ENCODE measurements around the gene TBX4.
"Not testable (repeated sequence)": the region's sequence is repeated elsewhere in the genome, so short reads cannot be mapped to it uniquely, and the experiment has no call there.

Gene TBX4

DNA sequence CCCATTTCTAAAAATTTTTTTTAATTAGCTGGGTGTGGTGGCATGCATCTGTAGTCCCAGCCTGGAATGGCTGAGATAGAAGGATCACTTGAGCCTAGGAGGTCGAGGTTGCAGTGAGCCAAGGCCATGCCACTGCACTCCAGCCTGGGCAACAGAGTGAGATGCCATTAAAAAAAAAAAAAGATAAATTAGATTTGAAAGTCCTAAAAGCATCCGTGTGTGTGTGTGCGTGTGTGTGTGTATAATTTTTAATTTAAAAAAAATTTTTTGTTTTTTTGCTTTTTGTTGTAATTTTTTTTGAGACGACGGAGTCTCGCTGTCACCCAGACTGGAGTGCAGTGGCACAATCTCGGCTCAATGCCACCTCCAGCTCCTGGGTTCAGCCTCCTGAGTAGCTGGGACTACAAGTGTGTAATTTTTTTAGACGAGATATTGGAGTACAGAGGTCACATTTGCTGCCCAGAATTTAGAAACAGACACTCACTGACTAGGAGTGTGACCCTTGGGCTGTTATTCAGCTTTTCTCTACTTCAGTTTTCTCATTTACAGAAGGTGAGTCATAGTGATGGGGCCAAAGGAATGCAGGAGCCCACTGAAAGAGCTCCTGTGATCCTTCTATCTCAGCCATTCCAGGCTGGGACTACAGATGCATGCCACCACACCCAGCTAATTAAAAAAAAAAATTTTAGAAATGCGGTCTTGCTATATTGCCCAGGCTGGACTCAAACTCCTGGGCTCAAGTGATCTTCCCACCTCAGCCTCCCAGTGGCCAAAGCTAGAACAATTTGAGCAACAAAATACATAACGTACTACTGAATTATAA is 25.5 kb upstream of the TBX4 start:
- Histone ChIP-seq H3K9ac (ENCODE audit: low read length) (no peak overlapping the region), H3K27ac (ENCODE audit: low read depth, low read length) (no peak overlapping the region), H3K27me3 (ENCODE audit: low read length) (no peaks in the 10 kb centered on the region), H3F3A (ENCODE audit: insufficient read depth) (no peaks in the 10 kb centered on the region), H3K9me3 (ENCODE audit: insufficient read depth, low read length) (no peaks in the 10 kb centered on the region), H3K4me3 (ENCODE audit: insufficient read depth, low read length, poor library complexity, severe bottlenecking) (no peak overlapping the region), H2AFZ (ENCODE audit: low read depth, low read length, severe bottlenecking) (no peak overlapping the region), H3K36me3 (ENCODE audit: low read length) (no peaks in the 10 kb centered on the region), H3K79me2 (ENCODE audit: insufficient read depth, low read length) (no peaks in the 10 kb centered on the region), H3K4me2 (ENCODE audit: low read depth, low read length, poor library complexity, severe bottlenecking) (no peak overlapping the region), H3K9me2 (replicated peaks; ENCODE audit: insufficient read depth, low read length) (no peaks in the 10 kb centered on the region), H4K20me1 (ENCODE audit: low read depth, low read length) (no peaks in the 10 kb centered on the region)
- no peak for TF ChIP-seq EZH2phosphoT487 (conservative IDR thresholded peaks at IDR 0.05; ENCODE audit: low read length)
- TF ChIP-seq, protein P1, sequence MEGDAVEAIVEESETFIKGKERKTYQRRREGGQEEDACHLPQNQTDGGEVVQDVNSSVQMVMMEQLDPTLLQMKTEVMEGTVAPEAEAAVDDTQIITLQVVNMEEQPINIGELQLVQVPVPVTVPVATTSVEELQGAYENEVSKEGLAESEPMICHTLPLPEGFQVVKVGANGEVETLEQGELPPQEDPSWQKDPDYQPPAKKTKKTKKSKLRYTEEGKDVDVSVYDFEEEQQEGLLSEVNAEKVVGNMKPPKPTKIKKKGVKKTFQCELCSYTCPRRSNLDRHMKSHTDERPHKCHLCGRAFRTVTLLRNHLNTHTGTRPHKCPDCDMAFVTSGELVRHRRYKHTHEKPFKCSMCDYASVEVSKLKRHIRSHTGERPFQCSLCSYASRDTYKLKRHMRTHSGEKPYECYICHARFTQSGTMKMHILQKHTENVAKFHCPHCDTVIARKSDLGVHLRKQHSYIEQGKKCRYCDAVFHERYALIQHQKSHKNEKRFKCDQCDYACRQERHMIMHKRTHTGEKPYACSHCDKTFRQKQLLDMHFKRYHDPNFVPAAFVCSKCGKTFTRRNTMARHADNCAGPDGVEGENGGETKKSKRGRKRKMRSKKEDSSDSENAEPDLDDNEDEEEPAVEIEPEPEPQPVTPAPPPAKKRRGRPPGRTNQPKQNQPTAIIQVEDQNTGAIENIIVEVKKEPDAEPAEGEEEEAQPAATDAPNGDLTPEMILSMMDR (IDR thresholded peaks at IDR 0.05; ENCODE audit: insufficient read depth, low read length, poor library complexity, severe bottlenecking), result no peak

DNA sequence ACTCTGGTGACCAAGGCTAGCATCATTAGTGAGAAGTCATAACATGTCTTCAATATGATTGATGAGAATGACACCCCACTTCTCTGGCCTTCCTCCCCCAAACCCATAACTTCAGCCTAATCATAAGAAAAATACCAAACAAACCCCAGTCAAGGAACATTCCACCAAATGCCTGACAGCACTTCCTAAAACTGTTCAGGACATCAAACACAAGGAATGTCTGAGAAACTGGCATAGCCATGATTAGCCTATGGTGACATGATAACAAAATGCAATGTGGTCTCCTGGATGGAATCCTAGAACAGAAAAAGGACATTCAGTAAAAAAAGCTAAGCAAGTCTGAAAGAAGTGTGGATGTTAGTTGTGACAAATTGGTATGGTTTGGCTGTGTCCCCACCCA is 24.7 kb upstream of the TBX4 start:
- TF ChIP-seq EZH2phosphoT487 (conservative IDR thresholded peaks at IDR 0.05; ENCODE audit: low read length), result no peak
- TF ChIP-seq, protein P1 (IDR thresholded peaks at IDR 0.05; ENCODE audit: insufficient read depth, low read length, poor library complexity, severe bottlenecking), result no peak
- Histone ChIP-seq H3K27ac (ENCODE audit: low read depth, low read length) (no peak overlapping the region), H3K9ac (ENCODE audit: low read length) (no peak overlapping the region), H3F3A (ENCODE audit: insufficient read depth) (no peaks in the 10 kb centered on the region), H3K79me2 (ENCODE audit: insufficient read depth, low read length) (no peaks in the 10 kb centered on the region), H3K4me2 (ENCODE audit: low read depth, low read length, poor library complexity, severe bottlenecking) (no peak overlapping the region), H3K9me3 (ENCODE audit: insufficient read depth, low read length) (no peaks in the 10 kb centered on the region), H3K27me3 (ENCODE audit: low read length) (no peaks in the 10 kb centered on the region), H3K4me3 (ENCODE audit: insufficient read depth, low read length, poor library complexity, severe bottlenecking) (no peak overlapping the region), H2AFZ (ENCODE audit: low read depth, low read length, severe bottlenecking) (no peak overlapping the region), H3K36me3 (ENCODE audit: low read length) (no peaks in the 10 kb centered on the region), H4K20me1 (ENCODE audit: low read depth, low read length) (no peaks in the 10 kb centered on the region), H3K9me2 (replicated peaks; ENCODE audit: insufficient read depth, low read length) (no peaks in the 10 kb centered on the region)

DNA sequence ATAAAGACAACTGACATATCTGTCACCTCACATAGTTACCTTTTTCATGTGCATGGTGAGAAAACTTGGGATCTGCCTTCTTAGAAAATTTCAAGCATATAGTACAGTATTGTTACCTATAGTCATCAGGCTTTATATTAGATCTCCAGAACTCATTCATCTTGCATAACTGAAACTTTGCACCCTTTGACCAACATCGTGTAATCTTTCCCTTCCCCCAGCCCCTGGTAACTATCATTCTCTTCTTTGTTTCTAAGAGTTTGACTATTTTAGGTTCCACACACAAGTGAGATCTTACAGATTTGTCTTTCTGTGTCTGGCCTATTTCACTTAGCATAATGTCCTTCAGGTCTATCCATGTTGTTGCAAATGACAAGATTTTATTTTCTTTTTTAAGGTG is 22.9 kb upstream of the TBX4 start:
- Histone ChIP-seq H3K36me3 (ENCODE audit: low read length) (no peaks in the 10 kb centered on the region), H3K79me2 (ENCODE audit: insufficient read depth, low read length) (no peaks in the 10 kb centered on the region), H3K4me3 (ENCODE audit: insufficient read depth, low read length, poor library complexity, severe bottlenecking) (no peak overlapping the region), H3K9ac (ENCODE audit: low read length) (no peak overlapping the region), H3K9me2 (replicated peaks; ENCODE audit: insufficient read depth, low read length) (no peaks in the 10 kb centered on the region), H3K27me3 (ENCODE audit: low read length) (no peaks in the 10 kb centered on the region), H4K20me1 (ENCODE audit: low read depth, low read length) (no peaks in the 10 kb centered on the region), H3K27ac (ENCODE audit: low read depth, low read length) (no peak overlapping the region), H3K4me2 (ENCODE audit: low read depth, low read length, poor library complexity, severe bottlenecking) (no peak overlapping the region), H3F3A (ENCODE audit: insufficient read depth) (no peaks in the 10 kb centered on the region), H3K9me3 (ENCODE audit: insufficient read depth, low read length) (no peaks in the 10 kb centered on the region), H2AFZ (ENCODE audit: low read depth, low read length, severe bottlenecking) (no peak overlapping the region)
- TF ChIP-seq, protein P1 (IDR thresholded peaks at IDR 0.05; ENCODE audit: insufficient read depth, low read length, poor library complexity, severe bottlenecking), result no peak
- no peak for TF ChIP-seq EZH2phosphoT487 (conservative IDR thresholded peaks at IDR 0.05; ENCODE audit: low read length)

DNA sequence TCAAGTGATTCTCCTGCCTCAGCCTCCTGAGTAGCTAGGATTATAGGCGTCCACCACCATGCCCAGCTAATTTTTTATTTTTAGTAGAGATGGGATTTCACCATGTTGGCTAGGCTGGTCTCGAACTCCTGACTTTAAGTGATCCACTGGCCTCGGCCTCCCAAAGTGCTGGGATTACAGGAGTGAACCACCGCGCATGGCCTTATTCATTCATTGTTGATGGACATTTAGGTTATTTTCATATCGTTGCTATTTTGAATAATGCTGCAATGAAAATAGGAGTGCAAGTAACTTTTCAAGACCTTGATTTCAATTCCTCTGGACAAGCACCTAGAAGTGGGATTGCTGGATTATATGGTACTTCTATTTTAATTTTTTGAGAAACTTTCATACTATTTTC is 22.4 kb upstream of the TBX4 start:
- not testable (repeated sequence) for H3K9me2 ChIP-seq (replicated peaks; ENCODE audit: insufficient read depth, low read length); H3K9me3 ChIP-seq (ENCODE audit: insufficient read depth, low read length); H4K20me1 ChIP-seq (ENCODE audit: low read depth, low read length); H3K36me3 ChIP-seq (ENCODE audit: low read length); H3K27me3 ChIP-seq (ENCODE audit: low read length); H3K79me2 ChIP-seq (ENCODE audit: insufficient read depth, low read length); H3K4me2 ChIP-seq (ENCODE audit: low read depth, low read length, poor library complexity, severe bottlenecking); H3K9ac ChIP-seq (ENCODE audit: low read length); H3F3A ChIP-seq (ENCODE audit: insufficient read depth); H3K27ac ChIP-seq (ENCODE audit: low read depth, low read length); H3K4me3 ChIP-seq (ENCODE audit: insufficient read depth, low read length, poor library complexity, severe bottlenecking); H2AFZ ChIP-seq (ENCODE audit: low read depth, low read length, severe bottlenecking)
